ENCODE measurements around the gene CDC16.

The CDC16 gene

DNA sequence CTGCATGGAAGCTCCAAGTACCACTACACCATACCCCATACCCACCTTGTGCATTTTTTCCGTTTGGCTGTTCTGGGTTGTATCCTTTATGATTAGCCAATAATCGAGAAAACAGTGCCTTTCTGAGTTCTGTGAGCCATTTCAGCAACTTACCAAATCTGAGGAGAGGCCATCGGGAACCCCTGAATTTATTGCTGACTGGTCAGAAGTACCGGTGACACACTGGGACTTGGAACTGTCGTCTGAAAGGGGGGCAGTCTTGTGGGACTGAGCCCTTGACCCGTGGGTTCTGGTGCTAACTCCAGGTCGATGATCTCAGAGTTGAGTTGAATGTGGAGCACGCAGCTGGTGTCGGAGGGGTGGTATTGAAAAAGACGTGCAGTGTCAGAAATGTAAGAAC, 61.8 kb downstream of the CDC16 start:
- no peak for DNase-seq (ENCODE audit: extremely low read depth in 1 of 2, low read depth in 1 of 2)

- DNase-seq (ENCODE audit: extremely low read depth in 1 of 2, low read depth in 1 of 2), result no peak
Measured at GRCh38 chr13:114296902-114297301, 62.2 kb downstream of the CDC16 start.

DNA sequence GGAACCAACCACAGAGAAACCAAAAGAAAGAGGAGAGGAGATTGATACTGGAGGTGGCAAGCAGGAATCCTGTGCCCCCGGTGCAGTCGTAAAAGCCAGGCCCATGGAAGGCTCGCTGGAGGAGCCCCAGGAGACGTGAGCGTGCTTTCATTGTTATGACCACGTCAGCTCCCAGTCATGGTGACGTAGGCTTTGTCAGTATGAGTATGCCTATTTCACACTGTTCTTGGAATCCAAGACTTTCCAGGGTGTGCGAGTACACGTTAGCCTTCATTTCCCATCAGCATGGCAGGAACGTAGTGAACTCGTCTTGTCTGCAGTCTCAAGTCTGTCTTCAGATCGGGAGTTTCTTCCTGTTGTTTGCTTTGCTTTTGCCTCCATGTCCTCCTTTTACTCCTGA, 64.2 kb downstream of the CDC16 start:
- no peak for DNase-seq (ENCODE audit: extremely low read depth in 1 of 2, low read depth in 1 of 2)

DNA sequence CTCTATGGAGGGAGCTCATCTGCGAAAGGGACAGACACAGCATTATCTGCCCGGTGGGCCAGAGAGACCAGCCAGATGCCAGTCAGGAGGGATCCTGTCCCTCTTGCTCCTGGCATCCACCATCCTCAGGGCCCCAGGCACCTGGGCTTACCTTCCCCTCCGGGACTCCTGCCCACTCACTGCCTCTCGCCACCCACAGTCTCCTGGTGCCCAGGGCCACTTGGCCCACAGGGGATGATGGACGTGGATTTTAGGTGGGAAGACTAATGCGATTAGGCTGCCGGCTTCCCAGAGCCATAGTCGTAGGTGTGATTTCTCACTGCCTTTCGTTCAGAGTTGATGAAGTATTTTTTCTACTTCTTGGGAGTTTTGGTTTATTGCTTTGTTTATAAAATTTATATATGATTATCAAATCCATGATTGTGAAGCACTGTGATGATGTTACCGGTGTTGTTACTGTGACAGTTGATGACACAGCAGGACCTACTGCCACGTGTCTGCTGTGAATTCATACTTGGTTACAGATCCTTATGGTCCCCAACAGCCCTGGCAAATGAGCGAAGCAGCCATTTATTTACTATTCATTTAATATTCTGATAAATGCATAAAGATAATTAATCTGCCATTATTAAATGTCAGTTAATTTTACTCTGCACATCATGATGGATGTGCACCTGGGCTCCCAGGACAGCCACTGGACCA, 65.1 kb downstream of the CDC16 start:
- DNase-seq (ENCODE audit: extremely low read depth in 1 of 2, low read depth in 1 of 2), result no peak

- DNase-seq (ENCODE audit: extremely low read depth in 1 of 2, low read depth in 1 of 2), result no peak
Measured at GRCh38 chr13:114303700-114304327, 69.1 kb downstream of the CDC16 start.

- DNase-seq (ENCODE audit: extremely low read depth in 1 of 2, low read depth in 1 of 2), result no peak
Measured at GRCh38 chr13:114304346-114305034, 69.8 kb downstream of the CDC16 start.

GRCh38 chr13:114309086-114309485, 74.4 kb downstream of the CDC16 start:
- DNase-seq (ENCODE audit: extremely low read depth in 1 of 2, low read depth in 1 of 2), result no peak

DNA sequence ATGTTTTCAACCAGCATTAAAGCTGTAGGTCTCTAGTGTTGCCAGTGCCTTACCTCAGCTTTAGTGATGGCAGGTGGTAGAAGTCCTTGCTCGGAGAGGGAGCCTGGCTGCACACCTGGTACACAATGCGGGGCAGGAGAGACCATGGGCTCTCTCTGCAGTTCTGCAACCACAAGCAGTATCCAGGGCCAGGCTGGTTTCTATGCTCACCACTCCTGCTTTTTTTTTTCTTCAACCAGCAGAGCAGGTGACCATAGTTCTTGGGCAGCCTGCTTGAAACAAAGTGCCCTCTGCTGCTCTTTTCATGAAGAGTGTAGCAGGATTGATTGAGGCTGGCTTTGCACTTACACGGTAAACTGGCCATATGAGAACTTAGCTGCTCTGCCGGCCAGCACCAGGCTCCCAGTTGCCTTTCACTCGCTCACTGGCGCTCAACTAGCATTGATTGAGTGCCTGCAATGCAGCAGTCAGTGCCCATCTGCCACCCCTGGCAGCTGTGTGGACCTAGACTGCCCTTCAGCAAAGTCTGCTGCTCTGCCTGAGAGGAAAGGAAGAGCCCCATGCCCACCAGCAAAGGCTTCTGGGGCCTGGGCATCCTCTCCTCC, 75.2 kb downstream of the CDC16 start:
- DNase-seq (ENCODE audit: extremely low read depth in 1 of 2, low read depth in 1 of 2), result no peak

- DNase-seq (ENCODE audit: extremely low read depth in 1 of 2, low read depth in 1 of 2), result no peak
Measured at GRCh38 chr13:114310956-114311355, 76.3 kb downstream of the CDC16 start.

DNA sequence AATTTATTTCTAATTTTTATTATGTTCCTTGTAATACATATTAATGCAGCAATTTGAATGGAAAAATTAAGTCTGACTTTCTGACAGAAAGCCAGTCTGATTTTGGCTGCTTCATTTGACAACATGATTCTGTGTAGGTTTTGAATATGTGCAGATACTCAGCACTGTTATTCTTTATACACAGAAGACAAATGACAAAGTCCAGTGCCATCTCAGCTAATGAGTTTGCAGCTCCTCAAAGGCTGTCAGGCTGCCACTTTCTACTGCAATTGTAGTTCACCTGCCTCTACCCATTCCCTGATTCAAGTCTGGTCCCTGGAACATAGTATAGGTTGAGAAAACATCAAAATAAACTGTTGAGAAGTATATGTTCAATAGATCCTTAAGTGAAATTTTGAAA, 76.7 kb downstream of the CDC16 start:
- no peak for DNase-seq (ENCODE audit: extremely low read depth in 1 of 2, low read depth in 1 of 2)

GRCh38 chr13:114311908-114312307, 77.2 kb downstream of the CDC16 start:
- no peak for DNase-seq (ENCODE audit: extremely low read depth in 1 of 2, low read depth in 1 of 2)

GRCh38 chr13:114313061-114313860, 78.6 kb downstream of the CDC16 start:
- peak in 1 of 2 donors; percentile 39 for DNase-seq (ENCODE audit: extremely low read depth in 1 of 2, low read depth in 1 of 2)

DNA sequence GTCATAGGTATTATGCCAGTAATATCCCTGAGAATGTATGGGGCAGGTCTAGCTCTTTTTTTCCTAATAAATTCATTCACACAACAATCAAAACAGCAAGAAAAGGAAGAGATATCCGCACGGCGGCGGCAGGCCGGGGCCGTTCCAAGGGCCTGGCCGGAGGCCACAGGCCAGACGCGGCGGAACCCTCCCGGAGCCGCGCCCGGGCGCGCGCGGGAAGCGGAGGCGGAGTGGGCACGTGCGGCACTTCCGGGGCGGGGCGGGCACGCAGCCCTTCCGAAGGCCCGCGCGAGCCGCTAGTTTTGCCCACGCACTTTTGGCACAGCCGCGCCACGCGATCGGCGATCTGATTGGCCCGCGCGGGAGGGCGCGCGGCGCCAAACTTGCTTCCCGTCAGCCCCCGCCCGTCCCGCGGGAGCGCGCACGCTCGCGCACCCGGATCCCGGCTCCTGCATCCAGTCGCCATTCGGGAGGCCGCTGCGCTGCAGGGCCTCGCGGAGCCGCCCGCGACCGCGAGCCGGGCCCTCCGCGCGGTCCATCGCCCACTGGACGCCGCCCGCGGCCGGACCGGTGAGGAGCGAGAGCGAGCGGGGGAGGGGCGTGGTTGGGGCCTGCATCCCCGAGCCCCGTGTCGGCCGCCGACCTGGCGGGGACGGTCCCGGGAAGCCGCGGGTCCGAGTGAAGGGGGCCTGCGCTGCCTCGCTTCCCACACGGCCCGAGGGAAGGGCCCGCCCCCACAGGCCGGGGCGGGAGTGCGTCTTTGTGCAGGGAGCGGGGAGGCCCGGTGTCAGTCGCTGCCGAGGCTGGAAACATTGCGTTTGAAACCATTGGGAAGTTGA, 79.6 kb downstream of the CDC16 start, which contains the start of gene CHAMP1:
Gene CHAMP1 (plus strand): TSS at position 430 of the 839 bp plus-strand sequence. CDS start 9,340 bp downstream, outside the sequence.
- peak; percentile 90 to 94 for DNase-seq (ENCODE audit: extremely low read depth in 1 of 2, low read depth in 1 of 2)

- DNase-seq (ENCODE audit: extremely low read depth in 1 of 2, low read depth in 1 of 2), result no peak
Measured at GRCh38 chr13:114315074-114315785, 80.5 kb downstream of the CDC16 start.

DNA sequence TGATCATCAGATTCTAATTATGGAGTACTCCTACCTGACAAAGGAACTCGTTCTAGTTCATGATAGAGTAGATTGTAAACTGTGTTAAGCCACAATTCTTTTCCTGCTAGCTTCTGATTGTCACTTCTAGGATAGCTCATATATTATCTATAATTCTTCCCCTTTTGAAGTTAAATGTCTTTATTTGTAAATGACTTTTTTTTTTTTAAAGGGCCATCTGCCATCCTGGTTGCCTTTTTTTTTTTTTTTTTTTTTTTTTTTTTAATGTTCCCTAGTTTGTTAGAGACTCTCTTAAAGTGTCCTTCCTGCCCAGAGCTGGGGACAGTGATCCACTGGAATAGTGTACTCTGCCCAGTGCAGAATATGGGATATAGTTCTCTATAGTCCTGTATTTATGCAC, 83.9 kb downstream of the CDC16 start:
- no peak for DNase-seq (ENCODE audit: extremely low read depth in 1 of 2, low read depth in 1 of 2)

GRCh38 chr13:114319441-114319913, 84.8 kb downstream of the CDC16 start:
- no peak for DNase-seq (ENCODE audit: extremely low read depth in 1 of 2, low read depth in 1 of 2)

DNA sequence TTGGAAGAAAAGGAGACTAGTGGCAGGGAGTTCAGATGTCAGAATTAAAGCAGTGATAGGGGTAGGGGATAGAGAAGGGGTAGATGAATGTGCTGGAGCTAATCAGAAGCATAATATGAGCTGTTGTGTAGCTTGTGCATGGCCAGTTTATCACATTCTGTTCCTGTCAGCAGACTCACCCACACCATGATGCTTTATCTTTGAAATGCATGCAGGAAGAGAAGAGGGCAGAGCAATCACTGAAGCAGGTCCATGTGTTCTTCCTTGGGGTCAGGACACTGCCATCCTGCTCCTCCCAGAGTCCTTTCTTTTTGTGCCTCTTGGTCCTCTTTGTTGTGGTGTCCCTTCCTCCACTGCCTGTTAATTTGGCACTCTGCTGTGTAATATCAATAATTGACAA, 85.4 kb downstream of the CDC16 start:
- no peak for DNase-seq (ENCODE audit: extremely low read depth in 1 of 2, low read depth in 1 of 2)

GRCh38 chr13:114321256-114321655, 86.6 kb downstream of the CDC16 start:
- no peak for DNase-seq (ENCODE audit: extremely low read depth in 1 of 2, low read depth in 1 of 2)

All from stimulated activated CD8-positive, alpha-beta memory T cell treated with anti-CD3 and anti-CD28 coated beads, Interleukin-7, amount 100 ng/mL, for 48 hours (primary cell).